ENCODE results near the gene DISC1. TPM values are rescaled to one million over a fixed set of nuclear protein-coding genes. Genes with fewer than 3 reads are reported as not detected.
"Not testable (repeated sequence)": the region's sequence is repeated elsewhere in the genome, so short reads cannot be mapped to it uniquely, and the experiment has no call there.

The DISC1 gene
- total RNA-seq, 2 donors from 2014 or later, result 8.0 to 9.4 TPM

- Histone ChIP-seq H3K27ac (ENCODE audit: low read depth, low read length) (no peak overlapping the region), H3K36me3 (ENCODE audit: control insufficient read depth, insufficient read depth, low read length) (no peaks in the 10 kb centered on the region), H3K4me1 (ENCODE audit: control insufficient read depth, insufficient read depth, low read length) (peaks cover 5% of the 10 kb centered on the region), H3K4me3 (ENCODE audit: low read length) (no peak overlapping the region), H3K9me3 (ENCODE audit: control insufficient read depth, low read length) (no peaks in the 10 kb centered on the region), H3K27me3 (ENCODE audit: control insufficient read depth, insufficient read depth, low read length, poor library complexity, severe bottlenecking) (no peaks in the 10 kb centered on the region), H3K9ac (ENCODE audit: extremely low read depth, low read length, poor library complexity, severe bottlenecking) (no peak overlapping the region)
- H3K4me3 Mint-ChIP-seq, result no peak overlapping the region
- H3K9me3 Mint-ChIP-seq, result no peaks in the 10 kb centered on the region
- TF ChIP-seq, protein P1, sequence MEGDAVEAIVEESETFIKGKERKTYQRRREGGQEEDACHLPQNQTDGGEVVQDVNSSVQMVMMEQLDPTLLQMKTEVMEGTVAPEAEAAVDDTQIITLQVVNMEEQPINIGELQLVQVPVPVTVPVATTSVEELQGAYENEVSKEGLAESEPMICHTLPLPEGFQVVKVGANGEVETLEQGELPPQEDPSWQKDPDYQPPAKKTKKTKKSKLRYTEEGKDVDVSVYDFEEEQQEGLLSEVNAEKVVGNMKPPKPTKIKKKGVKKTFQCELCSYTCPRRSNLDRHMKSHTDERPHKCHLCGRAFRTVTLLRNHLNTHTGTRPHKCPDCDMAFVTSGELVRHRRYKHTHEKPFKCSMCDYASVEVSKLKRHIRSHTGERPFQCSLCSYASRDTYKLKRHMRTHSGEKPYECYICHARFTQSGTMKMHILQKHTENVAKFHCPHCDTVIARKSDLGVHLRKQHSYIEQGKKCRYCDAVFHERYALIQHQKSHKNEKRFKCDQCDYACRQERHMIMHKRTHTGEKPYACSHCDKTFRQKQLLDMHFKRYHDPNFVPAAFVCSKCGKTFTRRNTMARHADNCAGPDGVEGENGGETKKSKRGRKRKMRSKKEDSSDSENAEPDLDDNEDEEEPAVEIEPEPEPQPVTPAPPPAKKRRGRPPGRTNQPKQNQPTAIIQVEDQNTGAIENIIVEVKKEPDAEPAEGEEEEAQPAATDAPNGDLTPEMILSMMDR (conservative IDR thresholded peaks at IDR 0.05), result no peak
- 88 to 96% methylated on average over 3 of the region's 3 CpGs for WGBS, 2 experiments (ENCODE audit: insufficient coverage in 1 of 2, insufficient read length in 1 of 2)
- DNase-seq, result no peak
- peaks cover 10% of the 10 kb centered on the region for H3K4me1 Mint-ChIP-seq
- H3K27ac Mint-ChIP-seq, result no peak overlapping the region
- H3K36me3 Mint-ChIP-seq (ENCODE audit: low read depth), result no peaks in the 10 kb centered on the region
- no peaks in the 10 kb centered on the region for H3K27me3 Mint-ChIP-seq (ENCODE audit: insufficient read depth)
These were observed 5.5 kb downstream of the DISC1 start for GRCh38 chr1:231632119-231632518.

DNA sequence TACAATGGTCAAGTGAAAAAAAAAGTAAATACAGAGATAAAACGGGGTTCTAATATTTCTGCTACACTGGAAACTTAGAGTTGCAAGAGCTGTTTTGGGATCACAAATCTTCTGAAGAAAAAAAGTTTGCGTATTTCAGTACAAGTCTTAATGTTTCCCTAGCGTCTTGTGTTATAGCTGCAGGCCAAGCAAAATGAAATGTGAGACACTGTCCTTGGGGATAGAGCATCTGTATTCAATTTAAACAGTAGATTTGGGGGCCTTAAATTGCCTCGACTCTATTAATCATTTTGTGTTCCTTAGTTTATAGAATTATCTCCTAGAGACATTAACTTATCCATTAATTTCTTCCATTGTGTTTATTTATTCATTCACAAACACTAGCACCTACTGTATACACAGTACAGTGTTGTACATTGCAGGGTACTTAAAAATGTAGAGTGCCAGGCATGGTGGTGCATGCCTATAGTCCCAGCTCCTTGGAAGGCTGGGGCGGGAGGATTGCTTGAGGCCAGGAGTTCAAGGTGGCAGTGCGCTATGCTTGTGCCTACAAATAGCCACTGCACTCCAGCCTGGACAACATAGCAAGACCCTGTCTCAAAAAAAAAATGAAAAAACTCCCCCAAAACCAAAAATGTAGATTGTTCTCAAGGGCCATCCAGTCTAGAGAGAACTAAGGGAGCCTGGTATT lies 7.9 kb downstream of the DISC1 start:
- H3K4me1 Mint-ChIP-seq, result no peaks in the 10 kb centered on the region

DNA sequence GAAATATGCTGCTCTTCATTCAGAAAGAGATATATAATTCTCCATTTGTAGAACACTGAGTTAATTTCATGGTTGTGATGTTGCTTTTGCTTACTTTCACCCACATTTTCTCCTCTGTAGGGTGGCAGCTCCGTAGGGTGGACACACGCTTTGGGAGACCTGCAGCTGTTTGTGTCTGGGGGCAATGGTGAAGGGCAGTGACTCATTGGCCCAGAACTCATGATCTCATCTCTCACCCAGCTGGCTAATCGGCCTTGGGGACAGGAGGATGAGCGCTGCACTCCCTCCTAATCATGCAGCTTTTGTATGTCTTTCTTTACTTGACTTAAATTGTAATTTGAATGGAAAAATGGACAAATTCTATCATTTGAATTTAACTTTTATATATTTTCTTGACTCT lies 9.6 kb downstream of the DISC1 start:
- Histone ChIP-seq H3K4me3 (ENCODE audit: low read length) (no peak overlapping the region), H3K27ac (ENCODE audit: low read depth, low read length) (no peak overlapping the region), H3K9me3 (ENCODE audit: control insufficient read depth, low read length) (no peaks in the 10 kb centered on the region), H3K9ac (ENCODE audit: extremely low read depth, low read length, poor library complexity, severe bottlenecking) (no peak overlapping the region), H3K27me3 (ENCODE audit: control insufficient read depth, insufficient read depth, low read length, poor library complexity, severe bottlenecking) (no peaks in the 10 kb centered on the region), H3K36me3 (ENCODE audit: control insufficient read depth, insufficient read depth, low read length) (no peaks in the 10 kb centered on the region), H3K4me1 (ENCODE audit: control insufficient read depth, insufficient read depth, low read length) (no peaks in the 10 kb centered on the region)
- peak; percentile 61 for DNase-seq
- TF ChIP-seq, protein P1 (conservative IDR thresholded peaks at IDR 0.05), result no peak
- WGBS, 2 experiments (ENCODE audit: insufficient coverage in 1 of 2, insufficient read length in 1 of 2), result 62% methylated on average over 4 of the region's 4 CpGs; no CpG with 5 or more reads in 1 of the 2 experiments
- H3K4me3 Mint-ChIP-seq, result no peak overlapping the region
- peaks cover 8% of the 10 kb centered on the region for H3K36me3 Mint-ChIP-seq (ENCODE audit: low read depth)
- H3K9me3 Mint-ChIP-seq, result no peaks in the 10 kb centered on the region
- no peaks in the 10 kb centered on the region for H3K27me3 Mint-ChIP-seq (ENCODE audit: insufficient read depth)
- no peaks in the 10 kb centered on the region for H3K4me1 Mint-ChIP-seq
- H3K27ac Mint-ChIP-seq, result no peak overlapping the region

More for the DNA sequence above, 7.9 kb downstream of the DISC1 start:
- TF ChIP-seq, protein P1 (conservative IDR thresholded peaks at IDR 0.05), result no peak
- H3K4me3 ChIP-seq (ENCODE audit: low read length), result no peak overlapping the region
- H3K27ac Mint-ChIP-seq, result no peak overlapping the region
- H3K9ac ChIP-seq (ENCODE audit: extremely low read depth, low read length, poor library complexity, severe bottlenecking), result no peak overlapping the region
- no peaks in the 10 kb centered on the region for H3K4me1 ChIP-seq (ENCODE audit: control insufficient read depth, insufficient read depth, low read length)
- no peaks in the 10 kb centered on the region for H3K9me3 ChIP-seq (ENCODE audit: control insufficient read depth, low read length)
- H3K9me3 Mint-ChIP-seq, result no peaks in the 10 kb centered on the region
- H3K4me3 Mint-ChIP-seq, result no peak overlapping the region
- no peaks in the 10 kb centered on the region for H3K27me3 Mint-ChIP-seq (ENCODE audit: insufficient read depth)
- 90 to 95% methylated on average over 6 of the region's 6 CpGs for WGBS, 2 experiments (ENCODE audit: insufficient coverage in 1 of 2, insufficient read length in 1 of 2)
- H3K36me3 Mint-ChIP-seq (ENCODE audit: low read depth), result peaks cover 4% of the 10 kb centered on the region
- no peak overlapping the region for H3K27ac ChIP-seq (ENCODE audit: low read depth, low read length)
- DNase-seq, result no peak
- no peaks in the 10 kb centered on the region for H3K36me3 ChIP-seq (ENCODE audit: control insufficient read depth, insufficient read depth, low read length)
- H3K27me3 ChIP-seq (ENCODE audit: control insufficient read depth, insufficient read depth, low read length, poor library complexity, severe bottlenecking), result no peaks in the 10 kb centered on the region

DNA sequence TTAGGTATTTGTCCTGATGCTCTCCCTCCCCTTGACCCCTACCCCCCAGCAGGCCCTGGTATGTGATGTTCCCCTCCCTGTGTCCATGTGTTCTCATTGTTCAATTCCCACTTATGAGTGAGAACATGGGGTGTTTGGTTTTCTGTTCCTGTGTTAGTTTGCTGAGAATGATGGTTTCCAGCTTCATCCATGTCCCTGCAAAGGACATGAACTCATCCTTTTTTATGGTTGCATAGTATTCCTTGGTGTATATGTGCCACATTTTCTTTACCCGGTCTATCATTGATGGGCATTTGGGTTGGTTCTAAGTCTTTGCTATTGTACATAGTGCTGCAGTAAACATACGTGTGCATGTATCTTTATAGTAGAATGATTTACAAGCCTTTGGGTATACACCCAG lies 10.3 kb downstream of the DISC1 start:
- not testable (repeated sequence) for H3K27ac ChIP-seq (ENCODE audit: low read depth, low read length); H3K36me3 ChIP-seq (ENCODE audit: control insufficient read depth, insufficient read depth, low read length); H3K27me3 Mint-ChIP-seq (ENCODE audit: insufficient read depth); H3K4me1 ChIP-seq (ENCODE audit: control insufficient read depth, insufficient read depth, low read length); H3K27ac Mint-ChIP-seq; DNase-seq; H3K27me3 ChIP-seq (ENCODE audit: control insufficient read depth, insufficient read depth, low read length, poor library complexity, severe bottlenecking); H3K4me3 Mint-ChIP-seq; H3K4me1 Mint-ChIP-seq; H3K9ac ChIP-seq (ENCODE audit: extremely low read depth, low read length, poor library complexity, severe bottlenecking); H3K9me3 Mint-ChIP-seq; H3K9me3 ChIP-seq (ENCODE audit: control insufficient read depth, low read length); H3K4me3 ChIP-seq (ENCODE audit: low read length)
- H3K36me3 Mint-ChIP-seq (ENCODE audit: low read depth), result peaks cover 12% of the 10 kb centered on the region
- 96 to 100% methylated on average over 1 to 2 of the region's 2 CpGs for WGBS, 2 experiments (ENCODE audit: insufficient coverage in 1 of 2, insufficient read length in 1 of 2)
